ENCODE data around the gene GOLGA6A. TPM values are rescaled to one million over a fixed set of nuclear protein-coding genes. Genes with fewer than 3 reads are reported as not detected.

Gene GOLGA6A
- total RNA-seq, 6 donors from 2014 or later: 0.30 TPM; not detected in 5

DNA sequence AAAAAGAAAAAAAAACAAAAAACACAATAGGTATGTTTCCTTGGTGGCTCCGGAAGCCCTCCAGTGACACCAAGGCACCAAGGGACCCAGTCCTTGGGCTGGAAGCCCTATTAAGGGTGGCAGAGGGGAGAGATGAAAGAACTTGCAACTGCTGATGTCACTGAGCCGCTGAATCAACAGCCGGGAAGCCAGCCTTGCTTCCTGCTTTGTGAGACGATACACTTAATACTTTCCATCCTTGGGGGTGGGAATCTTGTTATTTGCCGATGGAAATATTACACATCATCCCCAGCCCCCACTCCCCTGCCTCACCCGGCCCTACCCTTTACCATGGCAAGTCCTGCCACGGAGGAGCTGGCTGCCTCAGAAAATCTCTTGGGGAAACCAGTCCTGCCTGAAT lies 42.4 kb upstream of the GOLGA6A start:
- WGBS, 2 donors: 67 to 70% methylated on average over 7 of the region's 7 CpGs
- DNase-seq (no peak), ATAC-seq (ENCODE audit: low FRiP score in 2 of 2) (no peak)
- Histone ChIP-seq H3K27ac (no peak overlapping the region), H3K9me3 (no peaks in the 10 kb centered on the region), H3K4me3 (no peak overlapping the region), H3K36me3 (no peaks in the 10 kb centered on the region), H3K27me3 (peaks cover 0 to 36% (median 16%) of the 10 kb centered on the region in 4 donors), H3K4me1 (peaks cover 22 to 26% (median 25%) of the 10 kb centered on the region in 4 donors)
- TF ChIP-seq CTCF (IDR thresholded peaks at IDR 0.05): no peak
- no peak for TF ChIP-seq POLR2A (IDR thresholded peaks at IDR 0.05)
- TF ChIP-seq POLR2AphosphoS5 (IDR thresholded peaks at IDR 0.05): no peak
- TF ChIP-seq EP300 (IDR thresholded peaks at IDR 0.05): no peak

DNA sequence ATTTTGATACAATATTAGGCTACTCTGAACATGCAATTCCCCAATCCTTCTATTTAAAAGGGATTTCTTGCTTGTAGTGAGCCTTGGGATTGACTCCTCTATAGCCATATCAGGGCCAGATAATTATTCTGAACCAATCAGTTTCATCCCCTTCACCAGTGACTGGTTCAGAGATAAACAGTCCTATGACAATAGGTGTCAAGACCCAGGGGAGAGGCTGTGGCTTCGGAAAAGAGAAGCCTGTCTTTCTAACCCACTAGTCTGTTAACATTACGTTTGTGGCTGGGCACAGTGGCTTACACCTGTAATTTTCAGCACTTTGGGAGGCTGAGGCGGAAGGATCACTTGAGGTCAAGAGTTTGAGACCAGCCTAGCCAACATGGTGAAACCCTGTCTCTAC lies 41.8 kb upstream of the GOLGA6A start:
- no peaks in the 10 kb centered on the region for H3K36me3 ChIP-seq
- no peak overlapping the region for H3K27ac ChIP-seq
- DNase-seq (no peak), ATAC-seq (ENCODE audit: low FRiP score in 2 of 2) (no peak)
- no peak for TF ChIP-seq CTCF (IDR thresholded peaks at IDR 0.05)
- TF ChIP-seq POLR2A (IDR thresholded peaks at IDR 0.05): no peak
- no peak for TF ChIP-seq EP300 (IDR thresholded peaks at IDR 0.05)
- TF ChIP-seq POLR2AphosphoS5 (IDR thresholded peaks at IDR 0.05): no peak
- 45 to 73% methylated on average over 3 of the region's 3 CpGs for WGBS, 2 donors
- H3K4me3 ChIP-seq: no peak overlapping the region
- peaks cover 18 to 21% (median 20%) of the 10 kb centered on the region in 4 donors for H3K4me1 ChIP-seq
- peaks cover 0 to 30% (median 13%) of the 10 kb centered on the region in 4 donors for H3K27me3 ChIP-seq
- H3K9me3 ChIP-seq: no peaks in the 10 kb centered on the region

DNA sequence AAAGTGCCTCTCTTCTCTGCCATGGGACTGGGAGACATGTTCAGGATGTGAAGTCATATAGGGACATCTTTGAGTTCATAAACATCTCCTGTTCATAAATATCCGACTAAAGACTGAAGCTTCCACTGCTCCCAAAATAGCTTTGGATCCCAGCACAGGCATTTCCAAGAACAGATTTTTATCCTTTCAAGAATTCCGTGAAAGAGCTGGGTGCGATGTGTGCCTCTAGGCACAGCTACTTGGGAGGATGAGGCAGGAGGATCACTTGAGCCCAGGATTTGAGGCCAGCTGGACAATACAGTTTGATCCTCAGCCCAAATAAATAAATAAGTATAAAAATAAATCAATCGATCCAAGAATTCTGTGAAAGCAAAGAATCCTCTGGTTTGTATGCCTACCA lies 41.3 kb upstream of the GOLGA6A start:
- no peak for TF ChIP-seq EP300 (IDR thresholded peaks at IDR 0.05)
- TF ChIP-seq CTCF (IDR thresholded peaks at IDR 0.05): no peak
- no peak for TF ChIP-seq POLR2AphosphoS5 (IDR thresholded peaks at IDR 0.05)
- no peak for TF ChIP-seq POLR2A (IDR thresholded peaks at IDR 0.05)
- ATAC-seq (ENCODE audit: low FRiP score in 2 of 2): no peak
- H3K36me3 ChIP-seq: no peaks in the 10 kb centered on the region
- H3K4me3 ChIP-seq: no peak overlapping the region
- WGBS, 2 donors: 62 to 76% methylated on average over 4 of the region's 4 CpGs
- H3K4me1 ChIP-seq: peaks cover 14 to 15% (median 14%) of the 10 kb centered on the region in 4 donors
- H3K27me3 ChIP-seq: peaks cover 0 to 25% (median 10%) of the 10 kb centered on the region in 4 donors
- no peak overlapping the region for H3K27ac ChIP-seq
- no peak for DNase-seq
- no peaks in the 10 kb centered on the region for H3K9me3 ChIP-seq

- Histone ChIP-seq H3K9me3 (no peaks in the 10 kb centered on the region), H3K27me3 (peaks cover 0 to 19% (median 6%) of the 10 kb centered on the region in 4 donors), H3K4me3 (no peak overlapping the region)
Observed at GRCh38 chr15:74123131-74123429, 40.7 kb upstream of the GOLGA6A start.

More at GRCh38 chr15:74123131-74123429, 40.7 kb upstream of the GOLGA6A start:
- ATAC-seq (ENCODE audit: low FRiP score in 2 of 2) (no peak), DNase-seq (no peak)
- no peak for TF ChIP-seq EP300 (IDR thresholded peaks at IDR 0.05)
- TF ChIP-seq POLR2AphosphoS5 (IDR thresholded peaks at IDR 0.05): no peak
- no peak for TF ChIP-seq CTCF (IDR thresholded peaks at IDR 0.05)
- TF ChIP-seq POLR2A (IDR thresholded peaks at IDR 0.05): no peak
- Histone ChIP-seq H3K27ac (no peak overlapping the region), H3K4me1 (peaks cover 8 to 9% (median 9%) of the 10 kb centered on the region in 4 donors), H3K36me3 (no peaks in the 10 kb centered on the region)
- 17 to 41% methylated on average over 4 of the region's 4 CpGs for WGBS, 2 donors

Data from upper lobe of left lung (tissue), 6 donors.